Fibroblast of gingiva (primary cell): Measurements from ENCODE around the gene C1orf216.
"Not testable (repeated sequence)": the region's sequence is repeated elsewhere in the genome, so short reads cannot be mapped to it uniquely, and the experiment has no call there.

Source experiments
- DNase-seq: peaks from one replicate; pipeline ENCODE4 v3.0.0-alpha.2; 2011; ENCODE audit warnings: low read depth

C1orf216 gene

DNA sequence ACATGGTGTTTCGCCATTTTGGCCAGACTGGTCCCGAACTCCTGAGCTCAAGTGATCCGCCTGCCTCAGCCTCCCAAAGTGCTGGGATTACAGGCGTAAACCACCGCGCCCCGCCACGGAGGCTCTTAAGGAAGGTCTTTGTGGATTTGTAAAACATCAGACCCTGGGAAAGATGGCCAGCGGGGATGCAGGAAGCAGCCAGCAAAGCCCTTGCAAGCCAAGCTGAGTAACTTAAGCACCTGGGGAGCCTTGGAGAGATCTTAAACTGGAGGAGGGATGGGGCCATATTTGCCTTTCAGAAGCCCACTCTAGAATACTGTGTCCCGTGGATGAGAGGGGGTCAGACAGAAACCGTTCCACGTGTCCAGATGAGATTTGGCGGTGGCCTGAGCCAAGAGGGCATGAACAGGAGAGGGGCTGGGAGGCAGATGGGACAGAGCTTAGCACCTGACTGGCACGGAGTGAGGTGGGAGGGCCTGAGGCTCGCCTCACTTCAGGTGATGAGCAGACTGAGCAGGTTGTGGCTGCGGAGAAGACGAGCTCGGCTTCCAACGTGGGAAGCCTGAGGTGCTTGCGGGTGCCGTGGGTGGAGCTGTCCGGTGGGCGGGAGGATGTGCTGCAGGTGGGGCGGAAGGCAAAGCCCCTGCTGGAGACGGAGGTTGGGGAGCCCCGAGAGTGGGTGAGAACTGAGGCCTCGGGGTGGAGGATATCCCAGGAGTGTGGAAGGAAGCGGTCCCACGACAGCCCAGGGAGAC, 11.7 kb downstream of the C1orf216 start:
- DNase-seq: no peak

GRCh38 chr1:35702508-35702907, 16.2 kb downstream of the C1orf216 start:
- no peak for DNase-seq

DNA sequence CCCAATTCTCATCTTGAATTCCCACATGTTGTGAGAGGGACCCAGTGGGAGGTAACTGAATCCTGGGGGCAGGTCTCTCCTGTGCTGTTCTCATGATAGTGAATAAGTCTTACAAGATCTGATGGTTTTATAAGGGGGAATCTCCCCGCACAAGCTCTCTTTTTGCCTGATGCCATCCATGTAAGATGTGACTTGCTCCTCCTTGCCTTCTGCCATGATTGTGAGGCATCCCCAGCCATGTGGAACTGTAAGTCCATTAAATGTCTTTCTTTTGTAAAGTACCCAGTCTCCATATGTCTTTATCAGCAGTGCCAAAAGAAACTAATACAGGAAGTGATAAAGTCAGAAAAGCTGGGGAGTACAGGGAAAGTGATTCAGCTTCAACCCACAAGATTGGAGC, 19.5 kb downstream of the C1orf216 start:
- DNase-seq: not testable (repeated sequence)

DNA sequence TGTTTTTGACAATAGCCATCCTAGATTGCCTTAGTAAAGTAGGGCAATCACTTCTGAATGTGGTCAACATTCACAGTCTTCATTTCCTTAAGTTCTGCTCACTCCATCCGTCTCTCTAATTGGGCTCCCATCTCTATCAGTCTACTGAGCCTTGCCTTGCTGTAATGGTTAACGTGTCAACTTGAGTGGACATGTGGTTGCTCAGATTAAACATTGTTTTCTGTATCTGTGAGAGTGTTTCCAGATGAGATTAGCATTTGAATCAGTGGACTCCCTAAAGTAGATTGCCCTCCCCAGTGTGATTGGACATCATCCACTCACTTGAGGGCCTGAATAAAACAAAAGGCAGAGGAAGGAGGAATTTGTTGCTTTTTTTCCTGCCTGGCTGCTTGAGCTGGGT, 26.4 kb downstream of the C1orf216 start:
- no peak for DNase-seq

DNA sequence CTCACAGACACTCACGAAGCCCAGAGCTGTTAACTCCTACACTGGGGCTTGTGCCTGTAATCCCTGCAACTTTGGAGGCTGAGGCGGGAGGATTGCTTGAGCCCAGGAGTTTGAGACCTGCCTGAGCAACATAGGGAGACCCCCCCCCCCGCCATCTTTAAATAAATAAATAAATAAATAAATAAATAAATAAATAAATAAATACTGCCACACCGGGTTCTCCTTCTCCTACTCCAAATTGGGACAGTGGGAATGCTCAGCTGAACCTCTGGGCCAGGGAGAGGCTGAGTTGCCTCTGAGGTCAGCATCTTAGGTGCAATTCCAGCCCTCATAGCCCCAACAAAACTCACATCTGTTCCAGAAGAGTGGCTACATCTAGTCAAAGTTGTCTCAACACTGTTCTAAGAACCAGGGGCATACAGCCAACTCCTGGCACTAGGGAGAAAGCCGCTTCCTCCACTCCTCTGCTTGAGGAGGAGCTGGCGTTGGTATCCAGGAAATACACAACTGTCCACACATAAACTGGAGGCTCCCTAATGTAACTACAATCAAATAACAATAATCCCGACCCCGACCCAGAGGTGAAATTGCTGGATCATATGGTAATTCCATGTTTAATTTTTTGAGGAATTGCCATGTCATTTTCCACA, 27.0 kb downstream of the C1orf216 start:
- no peak for DNase-seq

DNA sequence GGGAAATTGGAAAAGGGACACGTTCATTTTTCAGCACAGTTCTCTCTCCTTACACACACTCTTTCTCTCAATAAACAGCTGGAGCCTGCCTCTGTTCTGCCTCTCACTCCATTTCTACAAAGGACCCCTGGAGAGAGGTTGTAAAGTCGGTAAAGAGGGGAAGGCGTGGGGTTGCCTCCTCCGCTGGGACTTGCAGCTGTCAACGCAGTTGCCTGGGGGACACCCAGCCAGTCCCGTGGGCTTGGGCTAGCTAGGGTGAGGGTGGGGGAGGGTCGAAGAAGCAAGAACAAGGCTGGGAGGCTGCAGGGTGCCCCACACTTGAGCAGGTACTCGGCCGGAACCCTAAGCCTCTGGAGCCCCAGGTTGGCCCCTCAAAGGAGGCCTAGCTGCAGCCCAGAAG, 27.6 kb downstream of the C1orf216 start:
- DNase-seq: no peak

DNA sequence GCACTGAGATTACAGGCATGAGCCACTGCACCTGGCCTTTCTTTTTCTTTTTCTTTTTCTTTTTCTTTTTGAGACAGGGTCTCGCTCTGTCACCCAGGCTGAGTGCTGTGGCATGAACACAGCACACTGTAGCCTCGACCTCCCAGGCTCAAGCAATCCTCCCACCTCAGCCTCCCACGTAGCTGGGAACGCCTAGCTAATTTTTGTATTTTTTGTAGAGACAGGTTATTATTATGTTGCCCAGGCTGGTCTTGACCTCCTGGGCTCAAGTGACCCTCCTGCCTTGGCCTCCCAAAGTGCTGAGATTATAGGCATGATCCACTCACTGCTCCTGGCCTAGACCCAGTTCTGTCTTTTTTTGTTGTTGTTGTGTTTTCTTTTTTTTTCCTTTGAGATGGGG, 28.6 kb downstream of the C1orf216 start:
- not testable (repeated sequence) for DNase-seq

- no peak for DNase-seq
Observed at GRCh38 chr1:35688161-35688560, 30.5 kb downstream of the C1orf216 start.

- DNase-seq: no peak
Observed at GRCh38 chr1:35683012-35683411, 35.7 kb downstream of the C1orf216 start.

DNA sequence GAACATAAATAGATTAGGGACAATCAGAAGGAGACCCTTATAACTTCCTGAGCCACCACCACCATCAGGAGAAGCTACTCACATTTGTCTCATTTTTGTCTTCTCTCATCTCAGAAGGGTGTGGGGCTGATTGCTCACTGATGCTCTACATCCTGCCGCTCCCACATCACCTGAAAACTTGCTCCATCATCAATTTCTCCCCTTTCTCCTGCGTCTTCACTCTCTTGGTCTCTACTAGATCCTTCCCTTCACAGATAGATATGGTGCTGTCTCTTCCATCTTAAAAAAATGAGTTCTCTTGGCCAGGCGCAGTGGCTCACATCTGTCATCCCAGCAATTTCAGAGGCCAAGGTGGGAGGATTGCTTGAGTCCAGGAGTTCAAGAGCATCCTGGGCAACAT, 38.4 kb downstream of the C1orf216 start:
- no peak for DNase-seq

GRCh38 chr1:35675773-35676172, 42.9 kb downstream of the C1orf216 start:
- no peak for DNase-seq

DNA sequence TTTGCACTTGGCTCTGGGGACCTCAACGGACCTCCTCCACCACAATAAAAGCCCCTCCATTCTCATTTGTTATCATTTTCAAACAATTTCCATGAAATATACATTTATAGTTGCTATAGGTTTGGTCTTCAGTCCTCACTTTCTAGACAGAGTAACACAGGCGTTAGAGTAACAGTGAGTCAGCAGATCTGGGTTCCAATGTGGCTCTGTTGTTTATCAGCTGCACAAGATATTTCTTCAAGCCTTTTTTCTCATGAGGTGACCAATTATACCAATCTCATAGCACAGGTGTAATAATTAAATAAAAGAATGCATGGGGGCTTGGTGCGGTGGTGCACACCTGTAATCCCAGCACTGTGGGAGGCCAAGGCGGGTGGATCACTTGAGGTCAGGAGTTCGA, 44.6 kb downstream of the C1orf216 start:
- DNase-seq: no peak

- no peak for DNase-seq
Observed at GRCh38 chr1:35672116-35672515, 46.6 kb downstream of the C1orf216 start.

DNA sequence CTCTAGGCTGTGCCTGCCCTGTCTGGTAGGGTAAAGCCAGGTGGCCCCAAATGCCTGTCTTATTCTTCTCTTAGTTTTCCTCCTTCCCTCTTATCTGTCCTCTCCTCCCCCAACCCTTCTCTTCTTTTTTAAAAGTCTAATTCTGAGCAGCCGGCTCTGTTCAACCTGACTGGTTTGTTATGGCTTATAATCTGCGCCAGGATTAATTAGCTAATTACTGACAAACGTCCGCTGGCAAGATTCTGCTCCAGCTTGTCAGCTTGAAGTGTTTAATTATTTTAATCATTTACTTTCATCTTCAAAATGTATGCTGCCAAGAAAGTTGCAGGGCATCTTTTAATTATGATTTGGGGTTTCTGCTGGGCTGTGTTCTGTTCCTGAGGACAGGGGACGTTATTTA, 50.2 kb downstream of the C1orf216 start:
- no peak for DNase-seq

GRCh38 chr1:35666916-35667315, 51.8 kb downstream of the C1orf216 start:
- DNase-seq: no peak

DNA sequence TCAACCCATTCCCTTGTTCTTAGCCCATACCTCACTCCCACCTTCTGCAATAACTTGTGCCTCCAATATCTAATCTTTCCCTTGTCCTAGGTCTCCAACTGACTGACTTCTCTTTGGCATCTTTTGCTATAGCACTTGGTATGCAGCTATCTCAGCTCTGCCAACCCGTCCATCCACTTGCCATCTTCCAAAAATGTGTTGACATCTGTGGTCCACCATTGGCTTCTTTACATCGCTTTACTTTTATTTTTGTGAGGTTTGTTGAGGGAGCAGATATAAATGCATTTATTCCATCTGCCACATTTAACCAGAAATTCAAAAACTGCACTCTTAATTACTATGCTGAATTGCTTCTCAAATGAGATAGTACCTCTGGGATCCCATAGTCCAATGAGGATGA, 52.5 kb downstream of the C1orf216 start:
- DNase-seq: no peak
